ENCODE results near the gene NAA16.

- TF ChIP-seq, protein P1, sequence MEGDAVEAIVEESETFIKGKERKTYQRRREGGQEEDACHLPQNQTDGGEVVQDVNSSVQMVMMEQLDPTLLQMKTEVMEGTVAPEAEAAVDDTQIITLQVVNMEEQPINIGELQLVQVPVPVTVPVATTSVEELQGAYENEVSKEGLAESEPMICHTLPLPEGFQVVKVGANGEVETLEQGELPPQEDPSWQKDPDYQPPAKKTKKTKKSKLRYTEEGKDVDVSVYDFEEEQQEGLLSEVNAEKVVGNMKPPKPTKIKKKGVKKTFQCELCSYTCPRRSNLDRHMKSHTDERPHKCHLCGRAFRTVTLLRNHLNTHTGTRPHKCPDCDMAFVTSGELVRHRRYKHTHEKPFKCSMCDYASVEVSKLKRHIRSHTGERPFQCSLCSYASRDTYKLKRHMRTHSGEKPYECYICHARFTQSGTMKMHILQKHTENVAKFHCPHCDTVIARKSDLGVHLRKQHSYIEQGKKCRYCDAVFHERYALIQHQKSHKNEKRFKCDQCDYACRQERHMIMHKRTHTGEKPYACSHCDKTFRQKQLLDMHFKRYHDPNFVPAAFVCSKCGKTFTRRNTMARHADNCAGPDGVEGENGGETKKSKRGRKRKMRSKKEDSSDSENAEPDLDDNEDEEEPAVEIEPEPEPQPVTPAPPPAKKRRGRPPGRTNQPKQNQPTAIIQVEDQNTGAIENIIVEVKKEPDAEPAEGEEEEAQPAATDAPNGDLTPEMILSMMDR (IDR thresholded peaks at IDR 0.05), result no peak
- no peak for TF ChIP-seq POLR2A (IDR thresholded peaks at IDR 0.05)
Observed at GRCh38 chr13:41419206-41419605, 108.1 kb downstream of the NAA16 start.
